A204.1 (cell line): ENCODE measurements around the gene PGLYRP4.
"Not testable (repeated sequence)": the region's sequence is repeated elsewhere in the genome, so short reads cannot be mapped to it uniquely, and the experiment has no call there.

Source experiments
- FAIRE-seq: peaks from 2 replicates; lab custom pipeline; 2012; peaks lifted over from hg19 to GRCh38; lab: Jason Lieb, UNC

The PGLYRP4 gene

GRCh38 chr1:153337980-153338853 lies 10.4 kb downstream of the PGLYRP4 start:
- no peak for FAIRE-seq

GRCh38 chr1:153336650-153337049 lies 12.0 kb downstream of the PGLYRP4 start:
- FAIRE-seq: no peak

- FAIRE-seq: no peak
Measured at GRCh38 chr1:153333902-153334301, 14.7 kb downstream of the PGLYRP4 start.

GRCh38 chr1:153324912-153325311 lies 23.7 kb downstream of the PGLYRP4 start:
- no peak for FAIRE-seq

DNA sequence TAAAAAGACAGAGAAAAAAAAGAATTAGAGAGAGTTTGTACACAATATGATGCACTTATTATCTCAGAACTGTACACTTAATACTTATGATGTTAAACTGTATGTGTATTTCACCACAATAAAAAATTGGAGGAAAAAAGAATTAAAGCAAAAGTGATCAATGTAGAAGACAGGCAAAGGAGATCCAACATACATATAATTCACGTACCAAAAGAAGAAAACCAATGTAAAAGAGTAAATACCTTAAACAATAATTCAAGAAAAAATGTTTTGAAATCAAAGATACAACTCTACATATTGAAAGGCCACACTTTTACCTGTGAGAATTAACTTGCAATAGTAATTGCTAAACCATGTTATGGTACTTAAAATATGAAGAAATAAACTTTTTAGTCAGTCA lies 26.1 kb downstream of the PGLYRP4 start:
- no peak for FAIRE-seq

DNA sequence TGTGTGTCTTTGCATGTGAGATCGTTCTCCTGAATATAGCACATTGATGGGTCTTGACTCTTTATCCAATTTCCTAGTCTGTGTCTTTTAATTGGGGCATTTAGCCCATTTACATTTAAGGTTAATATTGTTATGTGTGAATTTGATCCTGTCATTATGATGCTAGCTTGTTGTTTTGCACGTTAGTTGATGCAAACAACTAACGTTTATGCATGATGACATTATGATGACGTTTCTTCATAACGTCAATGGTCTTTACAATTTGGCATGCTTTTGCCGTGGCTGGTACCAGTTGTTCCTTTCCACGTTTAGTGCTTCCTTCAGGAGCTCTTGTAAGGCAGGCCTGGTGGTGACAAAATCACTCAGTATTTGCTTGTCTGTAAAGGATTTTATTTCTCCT lies 30.5 kb downstream of the PGLYRP4 start:
- not testable (repeated sequence) for FAIRE-seq

DNA sequence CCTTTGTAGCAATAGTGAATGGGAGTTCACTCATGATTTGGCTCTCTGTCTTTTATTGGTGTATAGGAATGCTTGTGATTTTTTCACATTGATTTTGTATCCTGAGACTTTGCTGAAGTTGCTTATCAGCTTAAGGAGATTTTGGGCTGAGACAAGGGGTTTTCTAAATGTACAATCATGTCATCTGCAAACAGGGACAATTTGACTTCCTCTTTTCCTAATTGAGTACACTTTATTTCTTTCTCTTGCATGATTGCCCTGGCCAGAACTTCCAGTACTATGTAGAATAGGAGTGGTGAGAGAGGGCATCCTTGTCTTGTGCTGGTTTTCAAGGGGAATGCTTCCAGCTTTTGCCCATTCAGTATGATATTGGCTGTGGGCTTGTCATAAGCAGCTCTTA lies 32.6 kb downstream of the PGLYRP4 start:
- FAIRE-seq: not testable (repeated sequence)

DNA sequence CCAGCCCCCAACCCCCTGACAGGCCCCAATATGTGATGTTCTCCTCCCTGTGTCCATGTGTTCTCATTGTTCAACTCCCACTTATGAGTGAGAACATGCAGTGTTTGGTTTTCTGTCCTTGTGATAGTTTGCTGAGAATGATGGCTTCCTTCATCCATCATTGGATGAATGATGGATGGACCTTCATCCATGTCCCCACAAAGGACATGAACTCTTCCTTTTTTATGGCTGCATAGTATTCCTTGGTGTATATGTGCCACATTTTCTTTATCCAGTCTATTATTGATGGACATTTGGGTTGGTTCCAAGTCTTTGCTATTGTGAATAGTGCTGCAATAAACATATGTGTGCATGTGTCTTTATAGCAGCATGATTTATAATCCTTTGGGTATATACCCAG lies 34.3 kb downstream of the PGLYRP4 start:
- FAIRE-seq: not testable (repeated sequence)

DNA sequence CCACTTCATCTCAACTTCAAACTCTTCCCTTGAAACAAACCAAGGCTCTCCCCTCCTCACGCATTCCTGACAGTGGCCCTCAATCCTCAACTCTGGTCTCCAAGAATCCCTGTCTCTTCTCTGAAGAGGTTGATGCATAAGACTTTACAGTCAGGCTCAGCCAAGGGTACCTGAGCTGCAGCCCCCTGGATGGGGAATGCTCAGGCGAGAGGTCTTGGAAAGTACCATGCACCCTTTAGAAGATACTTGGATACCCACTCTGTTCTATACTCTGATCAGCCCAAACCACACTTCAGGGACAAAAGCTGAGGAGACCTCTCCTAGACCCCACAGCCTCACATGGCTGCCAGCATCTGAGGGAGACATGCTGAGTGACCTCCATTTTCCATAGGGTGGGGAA lies 35.4 kb downstream of the PGLYRP4 start:
- FAIRE-seq: no peak

DNA sequence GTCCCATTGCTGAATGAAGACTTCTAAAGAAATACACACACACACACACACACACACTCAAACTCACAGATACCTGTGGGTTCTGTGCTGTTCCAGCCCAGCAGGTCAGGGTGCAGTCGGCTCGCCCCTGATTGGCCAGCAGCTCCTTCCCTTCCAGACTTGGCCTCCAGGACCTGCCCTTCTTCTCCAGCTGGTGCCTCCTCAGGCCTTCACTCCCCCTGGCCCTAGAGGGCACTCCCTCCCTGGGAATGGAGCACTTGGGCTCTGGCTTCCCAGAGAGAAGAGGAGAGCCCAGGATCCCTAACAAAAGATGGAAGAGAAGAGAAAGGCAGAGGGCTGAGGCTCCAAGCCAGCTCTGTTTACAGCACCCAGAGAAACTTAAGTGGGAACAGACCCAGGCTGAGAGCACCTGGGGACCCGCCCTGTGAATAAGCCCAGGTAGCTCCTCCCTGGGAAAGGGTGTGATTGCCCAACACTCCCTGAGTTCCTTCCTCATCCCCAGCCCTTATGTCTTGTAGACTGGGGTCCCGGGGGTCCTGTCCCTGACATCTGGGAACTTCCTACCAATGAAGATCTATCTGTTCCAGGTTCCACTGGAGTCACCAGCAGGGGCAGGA lies 36.0 kb downstream of the PGLYRP4 start, which contains the start of gene PGLYRP3:
PGLYRP3 (minus strand) TSS at position 383 of the 617 bp plus-strand sequence. CDS start 2,287 bp downstream, outside the sequence.
- FAIRE-seq: no peak

- no peak for FAIRE-seq
Measured at GRCh38 chr1:153310526-153310925, 38.1 kb downstream of the PGLYRP4 start.

- no peak for FAIRE-seq
Measured at GRCh38 chr1:153309441-153309840, 39.2 kb downstream of the PGLYRP4 start.

GRCh38 chr1:153308540-153308939 lies 40.1 kb downstream of the PGLYRP4 start:
- FAIRE-seq: no peak

DNA sequence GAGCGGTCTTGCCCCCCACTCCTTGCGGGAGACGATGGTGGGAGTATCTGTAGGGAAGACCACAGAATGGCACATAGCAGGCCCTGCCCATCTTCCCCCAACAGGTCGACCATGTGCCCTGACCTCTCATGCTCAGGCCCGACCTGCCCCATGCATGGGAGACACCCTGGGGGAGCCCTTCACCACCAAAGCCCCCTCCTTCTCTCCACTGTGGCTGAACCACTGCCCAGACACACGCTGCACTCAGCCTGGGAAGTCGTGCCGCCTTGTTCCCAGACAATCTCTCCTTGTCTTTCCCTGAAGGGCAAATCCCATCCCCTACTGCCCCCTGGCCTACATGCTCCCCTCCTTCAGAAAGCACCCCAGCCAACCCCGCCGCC lies 41.4 kb downstream of the PGLYRP4 start:
- FAIRE-seq: no peak

- FAIRE-seq: no peak
Measured at GRCh38 chr1:153306303-153307220, 42.1 kb downstream of the PGLYRP4 start.

- no peak for FAIRE-seq
Measured at GRCh38 chr1:153305682-153306081, 43.0 kb downstream of the PGLYRP4 start.

- no peak for FAIRE-seq
Measured at GRCh38 chr1:153302308-153302707, 46.3 kb downstream of the PGLYRP4 start.

GRCh38 chr1:153293851-153294250 lies 54.8 kb downstream of the PGLYRP4 start:
- FAIRE-seq: no peak

- no peak for FAIRE-seq
Measured at GRCh38 chr1:153293480-153293775, 55.2 kb downstream of the PGLYRP4 start.

GRCh38 chr1:153292740-153293479 lies 55.7 kb downstream of the PGLYRP4 start:
- no peak for FAIRE-seq

DNA sequence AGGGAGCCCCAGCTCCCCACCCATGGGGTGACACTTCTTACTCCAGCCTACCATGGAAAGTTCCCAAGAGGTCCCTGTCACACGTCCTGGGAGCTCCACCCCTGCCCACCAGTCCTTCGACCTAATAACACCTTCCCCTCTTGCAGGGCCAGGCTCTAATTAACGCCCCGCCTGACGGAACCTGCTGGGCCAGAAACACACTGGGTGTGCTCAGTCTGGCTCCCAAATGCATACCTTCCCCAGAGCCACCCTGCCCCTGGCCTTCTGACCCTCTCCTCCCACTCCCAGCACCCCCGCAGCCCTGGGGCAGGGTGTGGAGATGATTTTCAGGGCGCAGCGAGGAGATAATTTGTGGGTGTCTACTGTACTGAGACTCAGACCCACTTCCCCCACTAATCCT lies 56.5 kb downstream of the PGLYRP4 start:
- FAIRE-seq: no peak

DNA sequence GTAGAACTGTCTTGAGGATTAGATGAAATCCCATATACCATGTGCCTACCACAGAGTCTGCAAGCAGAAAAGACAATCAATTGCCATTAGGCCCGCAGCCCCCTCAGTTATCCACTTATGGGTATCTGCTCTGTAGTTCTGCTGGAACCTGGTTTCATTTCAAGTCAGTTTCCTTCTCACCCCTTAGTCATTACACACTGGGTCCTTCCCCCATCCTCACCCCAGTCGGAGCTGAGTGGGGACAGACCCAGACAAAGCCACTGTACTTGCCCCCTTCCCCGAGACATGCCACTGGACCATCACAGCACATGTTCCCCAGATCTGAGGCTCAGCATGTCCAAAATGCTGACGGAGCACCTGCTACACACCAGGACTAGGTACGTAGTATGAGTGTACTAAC lies 57.1 kb downstream of the PGLYRP4 start:
- no peak for FAIRE-seq
